OCI-LY3 (cell line): ENCODE data around the gene BCL2L13.

Source experiments
- EZH2phosphoT487 ChIP-seq: fragments of 200-600 bp; shearing (Covaris generic); IDR thresholded peaks from 2 replicates; pipeline ENCODE4 v1.6.1; 2018; ENCODE audit warnings: antibody characterized with exemption, mixed run types, low read depth
- TF ChIP-seq, protein P1 (sequence below): fragments of 200-600, 300-600 bp; sonication (generic); IDR thresholded peaks from 2 replicates; pipeline ENCODE4 v1.5.1; 2014; ENCODE audit warnings: antibody characterized with exemption, low read length, low read depth

DNA sequence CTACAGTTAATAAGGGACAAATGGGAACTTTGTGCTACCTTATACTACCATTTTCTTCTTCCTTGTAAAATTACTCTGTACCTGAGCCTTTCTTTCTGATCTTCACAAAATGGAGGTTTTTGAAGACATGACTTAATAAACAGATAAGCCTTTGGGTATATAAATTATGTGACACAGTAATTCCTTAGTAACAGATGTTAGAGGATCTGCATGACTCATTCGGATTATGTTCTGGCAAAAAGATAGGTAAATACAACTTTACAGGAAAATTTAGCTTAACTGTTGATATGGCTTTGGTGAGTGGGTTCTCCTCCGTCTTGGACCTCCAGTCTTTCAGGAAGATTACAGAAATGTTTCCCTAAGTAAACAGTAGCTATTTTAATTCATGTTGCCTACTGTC, 73.9 kb downstream of the BCL2L13 start:
- TF ChIP-seq, protein P1, sequence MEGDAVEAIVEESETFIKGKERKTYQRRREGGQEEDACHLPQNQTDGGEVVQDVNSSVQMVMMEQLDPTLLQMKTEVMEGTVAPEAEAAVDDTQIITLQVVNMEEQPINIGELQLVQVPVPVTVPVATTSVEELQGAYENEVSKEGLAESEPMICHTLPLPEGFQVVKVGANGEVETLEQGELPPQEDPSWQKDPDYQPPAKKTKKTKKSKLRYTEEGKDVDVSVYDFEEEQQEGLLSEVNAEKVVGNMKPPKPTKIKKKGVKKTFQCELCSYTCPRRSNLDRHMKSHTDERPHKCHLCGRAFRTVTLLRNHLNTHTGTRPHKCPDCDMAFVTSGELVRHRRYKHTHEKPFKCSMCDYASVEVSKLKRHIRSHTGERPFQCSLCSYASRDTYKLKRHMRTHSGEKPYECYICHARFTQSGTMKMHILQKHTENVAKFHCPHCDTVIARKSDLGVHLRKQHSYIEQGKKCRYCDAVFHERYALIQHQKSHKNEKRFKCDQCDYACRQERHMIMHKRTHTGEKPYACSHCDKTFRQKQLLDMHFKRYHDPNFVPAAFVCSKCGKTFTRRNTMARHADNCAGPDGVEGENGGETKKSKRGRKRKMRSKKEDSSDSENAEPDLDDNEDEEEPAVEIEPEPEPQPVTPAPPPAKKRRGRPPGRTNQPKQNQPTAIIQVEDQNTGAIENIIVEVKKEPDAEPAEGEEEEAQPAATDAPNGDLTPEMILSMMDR, result no peak
- no peak for TF ChIP-seq EZH2phosphoT487
